Esophagus muscularis mucosa (tissue), 3 donors: ENCODE results near the gene KBTBD12.

Source experiments
- POLR2A ChIP-seq: fragments of 450-650 bp; IDR thresholded peaks from one replicate; pipeline ENCODE4 v1.6.1; 2017; ENCODE audit warnings: antibody characterized with exemption, moderate library complexity, mild to moderate bottlenecking, low read depth
- TF ChIP-seq, protein P1 (sequence below), 3 experiments: fragments of 200-600 bp in 2 of 3; fragments of 450-650 bp in 1 of 3; sonication (generic) in 2 of 3; IDR thresholded peaks; one replicate each; pipeline ENCODE4 v1.5.1; 2017 to 2019; ENCODE audit warnings: antibody characterized with exemption in 3 of 3, mild to moderate bottlenecking in 2 of 3, moderate library complexity in 1 of 3

- TF ChIP-seq, protein P1, sequence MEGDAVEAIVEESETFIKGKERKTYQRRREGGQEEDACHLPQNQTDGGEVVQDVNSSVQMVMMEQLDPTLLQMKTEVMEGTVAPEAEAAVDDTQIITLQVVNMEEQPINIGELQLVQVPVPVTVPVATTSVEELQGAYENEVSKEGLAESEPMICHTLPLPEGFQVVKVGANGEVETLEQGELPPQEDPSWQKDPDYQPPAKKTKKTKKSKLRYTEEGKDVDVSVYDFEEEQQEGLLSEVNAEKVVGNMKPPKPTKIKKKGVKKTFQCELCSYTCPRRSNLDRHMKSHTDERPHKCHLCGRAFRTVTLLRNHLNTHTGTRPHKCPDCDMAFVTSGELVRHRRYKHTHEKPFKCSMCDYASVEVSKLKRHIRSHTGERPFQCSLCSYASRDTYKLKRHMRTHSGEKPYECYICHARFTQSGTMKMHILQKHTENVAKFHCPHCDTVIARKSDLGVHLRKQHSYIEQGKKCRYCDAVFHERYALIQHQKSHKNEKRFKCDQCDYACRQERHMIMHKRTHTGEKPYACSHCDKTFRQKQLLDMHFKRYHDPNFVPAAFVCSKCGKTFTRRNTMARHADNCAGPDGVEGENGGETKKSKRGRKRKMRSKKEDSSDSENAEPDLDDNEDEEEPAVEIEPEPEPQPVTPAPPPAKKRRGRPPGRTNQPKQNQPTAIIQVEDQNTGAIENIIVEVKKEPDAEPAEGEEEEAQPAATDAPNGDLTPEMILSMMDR (IDR thresholded peaks at IDR 0.05): no peak
- TF ChIP-seq POLR2A: no peak
Measured at GRCh38 chr3:127964816-127965215, 49.8 kb downstream of the KBTBD12 start.
